ENCODE results near the gene MAD2L1BP.

MAD2L1BP gene

GRCh38 chr6:43668151-43669028 lies 32.8 kb downstream of the MAD2L1BP start:
- H3K4me3 ChIP-seq (ENCODE audit: insufficient read length, low read depth): no peak overlapping the region
- H3K9ac ChIP-seq (ENCODE audit: insufficient read length, low read depth): peak overlapping the region; percentile 63
- no peak for DNase-seq (ENCODE audit: low read depth, low spot score)
- no peaks in the 10 kb centered on the region for H3K27me3 ChIP-seq (ENCODE audit: insufficient read depth, insufficient read length)
- no peaks in the 10 kb centered on the region for H3K9me3 ChIP-seq (ENCODE audit: insufficient read depth, low read length)
- peaks cover 18% of the 10 kb centered on the region for H3K4me1 ChIP-seq (ENCODE audit: insufficient read depth, insufficient read length)
- peaks cover 28% of the 10 kb centered on the region for H3K36me3 ChIP-seq (ENCODE audit: insufficient read depth, insufficient read length, low read length)
- TF ChIP-seq ZNF274 (IDR thresholded peaks at IDR 0.05; ENCODE audit: low read depth, low read length) (no peak), YY1 (IDR thresholded peaks at IDR 0.05; ENCODE audit: insufficient read depth, insufficient read length) (no peak), SUZ12 (IDR thresholded peaks at IDR 0.05; ENCODE audit: extremely low read depth, insufficient read depth, insufficient read length) (no peak)

GRCh38 chr6:43669050-43669921 lies 33.6 kb downstream of the MAD2L1BP start:
- TF ChIP-seq SUZ12 (IDR thresholded peaks at IDR 0.05; ENCODE audit: extremely low read depth, insufficient read depth, insufficient read length): no peak
- TF ChIP-seq YY1 (IDR thresholded peaks at IDR 0.05; ENCODE audit: insufficient read depth, insufficient read length): no peak
- TF ChIP-seq ZNF274 (IDR thresholded peaks at IDR 0.05; ENCODE audit: low read depth, low read length): no peak
- H3K9ac ChIP-seq (ENCODE audit: insufficient read length, low read depth): peak overlapping the region; percentile 23
- H3K27me3 ChIP-seq (ENCODE audit: insufficient read depth, insufficient read length): no peaks in the 10 kb centered on the region
- peaks cover 37% of the 10 kb centered on the region for H3K36me3 ChIP-seq (ENCODE audit: insufficient read depth, insufficient read length, low read length)
- DNase-seq (ENCODE audit: low read depth, low spot score): no peak
- H3K4me1 ChIP-seq (ENCODE audit: insufficient read depth, insufficient read length): peaks cover 18% of the 10 kb centered on the region
- H3K9me3 ChIP-seq (ENCODE audit: insufficient read depth, low read length): no peaks in the 10 kb centered on the region
- H3K4me3 ChIP-seq (ENCODE audit: insufficient read length, low read depth): no peak overlapping the region

- TF ChIP-seq SUZ12 (IDR thresholded peaks at IDR 0.05; ENCODE audit: extremely low read depth, insufficient read depth, insufficient read length) (no peak), YY1 (IDR thresholded peaks at IDR 0.05; ENCODE audit: insufficient read depth, insufficient read length) (no peak), ZNF274 (IDR thresholded peaks at IDR 0.05; ENCODE audit: low read depth, low read length) (no peak)
- no peaks in the 10 kb centered on the region for H3K9me3 ChIP-seq (ENCODE audit: insufficient read depth, low read length)
- peaks cover 18% of the 10 kb centered on the region for H3K4me1 ChIP-seq (ENCODE audit: insufficient read depth, insufficient read length)
- H3K27me3 ChIP-seq (ENCODE audit: insufficient read depth, insufficient read length): no peaks in the 10 kb centered on the region
- H3K9ac ChIP-seq (ENCODE audit: insufficient read length, low read depth): peak overlapping the region; percentile 23
- H3K36me3 ChIP-seq (ENCODE audit: insufficient read depth, insufficient read length, low read length): peaks cover 45% of the 10 kb centered on the region
- DNase-seq (ENCODE audit: low read depth, low spot score): no peak
- no peak overlapping the region for H3K4me3 ChIP-seq (ENCODE audit: insufficient read length, low read depth)
Observed at GRCh38 chr6:43669922-43670622, 34.4 kb downstream of the MAD2L1BP start.

GRCh38 chr6:43670623-43670986 lies 35.0 kb downstream of the MAD2L1BP start:
- Histone ChIP-seq H3K9me3 (ENCODE audit: insufficient read depth, low read length) (no peaks in the 10 kb centered on the region), H3K27me3 (ENCODE audit: insufficient read depth, insufficient read length) (no peaks in the 10 kb centered on the region), H3K36me3 (ENCODE audit: insufficient read depth, insufficient read length, low read length) (peaks cover 50% of the 10 kb centered on the region), H3K9ac (ENCODE audit: insufficient read length, low read depth) (no peak overlapping the region), H3K4me3 (ENCODE audit: insufficient read length, low read depth) (no peak overlapping the region), H3K4me1 (ENCODE audit: insufficient read depth, insufficient read length) (peaks cover 18% of the 10 kb centered on the region)
- no peak for DNase-seq (ENCODE audit: low read depth, low spot score)
- TF ChIP-seq ZNF274 (IDR thresholded peaks at IDR 0.05; ENCODE audit: low read depth, low read length): no peak
- TF ChIP-seq YY1 (IDR thresholded peaks at IDR 0.05; ENCODE audit: insufficient read depth, insufficient read length): no peak
- TF ChIP-seq SUZ12 (IDR thresholded peaks at IDR 0.05; ENCODE audit: extremely low read depth, insufficient read depth, insufficient read length): no peak

GRCh38 chr6:43671011-43671800 lies 35.6 kb downstream of the MAD2L1BP start:
- Histone ChIP-seq H3K36me3 (ENCODE audit: insufficient read depth, insufficient read length, low read length) (peaks cover 55% of the 10 kb centered on the region), H3K9ac (ENCODE audit: insufficient read length, low read depth) (no peak overlapping the region)

More at GRCh38 chr6:43671011-43671800, 35.6 kb downstream of the MAD2L1BP start:
- Histone ChIP-seq H3K4me1 (ENCODE audit: insufficient read depth, insufficient read length) (peaks cover 18% of the 10 kb centered on the region), H3K27me3 (ENCODE audit: insufficient read depth, insufficient read length) (no peaks in the 10 kb centered on the region), H3K9me3 (ENCODE audit: insufficient read depth, low read length) (no peaks in the 10 kb centered on the region), H3K4me3 (ENCODE audit: insufficient read length, low read depth) (no peak overlapping the region)
- TF ChIP-seq ZNF274 (IDR thresholded peaks at IDR 0.05; ENCODE audit: low read depth, low read length) (no peak), SUZ12 (IDR thresholded peaks at IDR 0.05; ENCODE audit: extremely low read depth, insufficient read depth, insufficient read length) (no peak), YY1 (IDR thresholded peaks at IDR 0.05; ENCODE audit: insufficient read depth, insufficient read length) (no peak)
- no peak for DNase-seq (ENCODE audit: low read depth, low spot score)

Data from NT2/D1 (cell line).